PC-3 (cell line): ENCODE data around the gene TTC28. TPM values are rescaled to one million over a fixed set of nuclear protein-coding genes. Genes with fewer than 3 reads are reported as not detected.

Experiments used
- ATAC-seq: fragments of 200-7000 bp; cut with Tn5 transposase; 2 replicates; pipeline ENCODE4 v1.9.1; 2020; ENCODE audit warnings: mild to moderate bottlenecking, moderate library complexity
- BruUV-seq: library from RNA; stranded (reverse); fragments of 400-500 nt; replicated peaks from 2 replicates; lab custom pipeline; 2021; lab: Mats Ljungman, UMichigan
- CTCF ChIA-PET: fragments of 300-600 bp; sonication (Branson Sonifier 250); formaldehyde crosslinking; loops from one replicate; lab custom pipeline; 2022; ENCODE audit warnings: antibody characterized with exemption; lab: Charles Lee
- POLR2A ChIA-PET: fragments of 300-600 bp; sonication (Branson Sonifier 250); formaldehyde crosslinking; loops from one replicate; lab custom pipeline; 2022; ENCODE audit warnings: antibody characterized with exemption; ENCODE audit not compliant: unreplicated experiment; lab: Charles Lee
- DNase-seq: peaks from one replicate; pipeline ENCODE4 v3.0.0-alpha.2; 2015
- H2AFZ ChIP-seq: fragments of 300-600 bp; sonication (generic); 2 replicates; pipeline ENCODE4 v1.6.0; 2016; ENCODE audit warnings: antibody characterized with exemption, low read length
- H3F3A ChIP-seq: fragments of 300-600 bp; sonication (generic); one replicate; pipeline ENCODE4 v1.6.0; 2017; ENCODE audit warnings: antibody characterized with exemption, low read length, control low read depth, mild to moderate bottlenecking; ENCODE audit not compliant: unreplicated experiment
- H3K27ac ChIP-seq: fragments of 300-600 bp; sonication (generic); 2 replicates; pipeline ENCODE4 v1.5.1; 2016; ENCODE audit warnings: mild to moderate bottlenecking, low read length
- H3K27me3 ChIP-seq: fragments of 300-600 bp; sonication (generic); 2 replicates; pipeline ENCODE4 v1.6.1; 2016; ENCODE audit warnings: low read length, mixed read lengths
- H3K36me3 ChIP-seq: fragments of 300-600 bp; sonication (generic); 2 replicates; pipeline ENCODE4 v1.6.1; 2016; ENCODE audit warnings: low read depth, mixed run types, low read length, mixed read lengths
- H3K4me1 ChIP-seq: fragments of 300-600 bp; sonication (generic); 2 replicates; pipeline ENCODE4 v1.5.1; 2016; ENCODE audit warnings: low read length; ENCODE audit not compliant: insufficient read depth
- H3K4me2 ChIP-seq: fragments of 300-600 bp; sonication (generic); 2 replicates; pipeline ENCODE4 v1.6.0; 2016; ENCODE audit warnings: low read length
- H3K4me3 ChIP-seq: fragments of 300-600 bp; sonication (generic); 2 replicates; pipeline ENCODE4 v1.5.1; 2016; ENCODE audit warnings: mild to moderate bottlenecking, low read length, mixed read lengths
- H3K79me2 ChIP-seq: fragments of 300-600 bp; sonication (generic); 2 replicates; pipeline ENCODE4 v1.6.1; 2017; ENCODE audit warnings: low read length, mixed read lengths
- H3K9ac ChIP-seq: fragments of 300-600 bp; sonication (generic); 2 replicates; pipeline ENCODE4 v1.6.0; 2016; ENCODE audit warnings: mild to moderate bottlenecking, low read length
- H3K9me2 ChIP-seq: fragments of 300-600 bp; sonication (generic); replicated peaks from 2 replicates; pipeline ENCODE4 v1.6.1; 2016; ENCODE audit warnings: mixed run types, low read length, mixed read lengths
- H3K9me3 ChIP-seq: fragments of 300-600 bp; sonication (generic); 2 replicates; pipeline ENCODE4 v1.6.1; 2016; ENCODE audit warnings: low read length, mixed read lengths
- H4K20me1 ChIP-seq: fragments of 300-600 bp; sonication (generic); 2 replicates; pipeline ENCODE4 v1.6.1; 2016; ENCODE audit warnings: low read length, mixed read lengths
- EZH2 ChIP-seq: fragments of 300-600 bp; sonication (generic); IDR thresholded peaks from one replicate; pipeline ENCODE4 v1.6.1; 2017; ENCODE audit warnings: antibody characterized with exemption, mild to moderate bottlenecking, low read length; ENCODE audit not compliant: unreplicated experiment
- EZH2phosphoT487 ChIP-seq: fragments of 300-600 bp; sonication (generic); IDR thresholded peaks from 2 replicates; pipeline ENCODE4 v1.6.1; 2018; ENCODE audit warnings: mild to moderate bottlenecking, antibody characterized with exemption, low read length, borderline replicate concordance
- intact Hi-C: fragments of 100-400 bp; cut with micrococcal nuclease; formaldehyde crosslinking; loops from 2 replicates; pipeline ENCODE4 v1.9.0; 2023
- total RNA-seq: library from RNA; depleted of rRNA; stranded (reverse); fragments of >200 nt; gene quantifications from 2 replicates; pipeline ENCODE4 v1.2.3, GENCODE V29; 2014
- TF ChIP-seq, protein P1 (sequence below): fragments of 300-600 bp; sonication (generic); conservative IDR thresholded peaks from 2 replicates; pipeline ENCODE4 v1.5.1; 2017; ENCODE audit warnings: antibody characterized with exemption, low read depth, mild to moderate bottlenecking, low read length

TTC28 gene
- total RNA-seq, 1 experiment from 2014 or later: 6.3 TPM

DNA sequence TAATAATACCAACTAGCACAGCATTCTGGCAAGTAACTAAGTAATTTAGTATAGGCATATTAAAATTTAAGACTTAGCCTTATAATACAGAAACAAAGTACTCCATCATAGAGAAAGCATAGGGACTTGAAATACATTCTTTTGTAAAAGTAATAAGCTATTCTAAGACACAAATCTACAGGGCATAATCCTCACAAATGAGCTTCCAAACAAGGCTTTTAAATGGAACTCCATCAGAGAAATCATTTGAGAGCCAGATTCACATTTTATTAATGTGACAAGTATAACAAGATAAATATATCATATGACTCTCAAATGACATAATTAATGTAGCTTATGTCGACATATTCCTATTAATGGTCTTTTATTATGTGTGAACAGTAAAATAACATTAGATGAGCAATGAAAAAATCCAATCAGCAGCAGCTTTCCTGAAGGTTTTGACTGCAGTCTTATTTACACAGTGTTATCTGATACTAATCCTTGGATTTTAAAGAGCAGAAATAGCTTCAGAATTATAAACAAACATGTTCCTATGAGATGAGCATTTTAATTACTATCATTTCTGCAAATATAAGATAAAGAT lies 241.4 kb downstream of the TTC28 start:
- Histone ChIP-seq H3K4me2 (no peak overlapping the region), H3K9ac (no peak overlapping the region), H4K20me1 (no peaks in the 10 kb centered on the region), H3K27ac (no peak overlapping the region), H3F3A (no peaks in the 10 kb centered on the region), H3K9me3 (no peaks in the 10 kb centered on the region), H3K27me3 (no peaks in the 10 kb centered on the region), H3K36me3 (no peaks in the 10 kb centered on the region), H3K9me2 (no peaks in the 10 kb centered on the region), H3K4me3 (no peak overlapping the region), H2AFZ (no peak overlapping the region), H3K4me1 (no peaks in the 10 kb centered on the region), H3K79me2 (no peaks in the 10 kb centered on the region)
- ChIA-PET CTCF (no interaction called here), POLR2A (no interaction called here)
- BruUV-seq: no TSS peak
- intact Hi-C loops: no loop called here
- ATAC-seq (0 out of 2 replicates have a peak, but pooled peaks have one; percentile 24), DNase-seq (no peak)
- TF ChIP-seq, protein P1, sequence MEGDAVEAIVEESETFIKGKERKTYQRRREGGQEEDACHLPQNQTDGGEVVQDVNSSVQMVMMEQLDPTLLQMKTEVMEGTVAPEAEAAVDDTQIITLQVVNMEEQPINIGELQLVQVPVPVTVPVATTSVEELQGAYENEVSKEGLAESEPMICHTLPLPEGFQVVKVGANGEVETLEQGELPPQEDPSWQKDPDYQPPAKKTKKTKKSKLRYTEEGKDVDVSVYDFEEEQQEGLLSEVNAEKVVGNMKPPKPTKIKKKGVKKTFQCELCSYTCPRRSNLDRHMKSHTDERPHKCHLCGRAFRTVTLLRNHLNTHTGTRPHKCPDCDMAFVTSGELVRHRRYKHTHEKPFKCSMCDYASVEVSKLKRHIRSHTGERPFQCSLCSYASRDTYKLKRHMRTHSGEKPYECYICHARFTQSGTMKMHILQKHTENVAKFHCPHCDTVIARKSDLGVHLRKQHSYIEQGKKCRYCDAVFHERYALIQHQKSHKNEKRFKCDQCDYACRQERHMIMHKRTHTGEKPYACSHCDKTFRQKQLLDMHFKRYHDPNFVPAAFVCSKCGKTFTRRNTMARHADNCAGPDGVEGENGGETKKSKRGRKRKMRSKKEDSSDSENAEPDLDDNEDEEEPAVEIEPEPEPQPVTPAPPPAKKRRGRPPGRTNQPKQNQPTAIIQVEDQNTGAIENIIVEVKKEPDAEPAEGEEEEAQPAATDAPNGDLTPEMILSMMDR: no peak
- no peak for TF ChIP-seq EZH2phosphoT487

DNA sequence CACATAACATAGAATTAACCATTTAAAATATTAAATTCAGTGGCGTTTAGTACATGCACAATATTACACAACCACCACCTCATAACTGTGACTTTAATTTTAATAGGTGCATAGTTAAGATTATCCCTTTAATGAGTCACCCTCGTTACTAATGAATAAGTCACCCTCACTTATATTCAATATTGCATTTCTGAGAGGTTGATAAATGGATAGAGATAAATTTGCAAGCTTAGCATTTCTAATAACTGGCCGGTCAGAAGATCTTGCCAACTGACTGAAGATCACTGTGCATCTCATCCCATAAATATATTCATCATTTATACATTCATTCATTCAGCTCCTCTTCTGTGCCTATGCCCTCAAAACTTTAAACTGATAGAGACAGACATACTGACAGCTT lies 243.7 kb downstream of the TTC28 start:
- ChIA-PET POLR2A (no interaction called here), CTCF (no interaction called here)
- Histone ChIP-seq H4K20me1 (no peaks in the 10 kb centered on the region), H3K4me1 (no peaks in the 10 kb centered on the region), H3K9me3 (no peaks in the 10 kb centered on the region), H3K4me2 (no peak overlapping the region), H3K27ac (no peak overlapping the region), H3K79me2 (no peaks in the 10 kb centered on the region), H3F3A (no peaks in the 10 kb centered on the region), H3K27me3 (no peaks in the 10 kb centered on the region), H3K9ac (no peak overlapping the region), H3K4me3 (no peak overlapping the region), H3K36me3 (no peaks in the 10 kb centered on the region), H2AFZ (no peak overlapping the region), H3K9me2 (no peaks in the 10 kb centered on the region)
- DNase-seq: peak; percentile 8
- TF ChIP-seq EZH2: no peak
- TF ChIP-seq, protein P1: no peak
- intact Hi-C loops: no loop called here
- BruUV-seq: no TSS peak
- ATAC-seq: no peak

DNA sequence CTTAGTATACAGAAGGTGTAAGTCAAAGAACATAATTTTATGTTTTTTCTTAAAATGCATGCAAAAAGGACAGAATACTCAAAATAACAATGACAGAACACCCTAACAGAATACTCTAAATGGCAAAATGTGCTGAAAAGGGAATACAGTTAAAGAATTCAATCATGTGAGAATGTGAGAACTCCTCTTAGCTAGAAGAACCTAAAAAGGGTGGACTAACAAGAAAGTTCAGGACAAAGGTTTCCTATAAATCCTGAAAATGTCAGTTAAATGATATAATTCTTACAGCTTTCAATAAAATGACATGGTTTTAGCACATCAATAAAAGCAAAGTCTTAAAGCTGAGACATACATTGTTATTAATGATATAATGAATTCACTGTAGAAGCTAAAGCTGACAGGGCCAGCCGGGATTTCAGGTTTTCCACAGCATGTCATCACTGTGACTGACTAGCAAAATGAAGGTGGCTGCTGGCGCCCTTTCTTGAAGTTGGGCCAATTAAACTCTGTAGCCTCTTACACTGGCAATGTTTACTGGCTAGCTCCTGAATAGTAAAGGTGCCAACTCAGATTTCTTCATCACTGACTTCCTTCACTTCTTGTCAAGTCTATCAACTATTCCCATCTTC lies 244.4 kb downstream of the TTC28 start:
- Histone ChIP-seq H2AFZ (no peak overlapping the region), H3K27ac (no peak overlapping the region), H3K4me1 (no peaks in the 10 kb centered on the region), H3K9me3 (no peaks in the 10 kb centered on the region), H3F3A (no peaks in the 10 kb centered on the region), H3K9ac (no peak overlapping the region), H4K20me1 (no peaks in the 10 kb centered on the region), H3K79me2 (no peaks in the 10 kb centered on the region), H3K27me3 (no peaks in the 10 kb centered on the region), H3K4me3 (no peak overlapping the region), H3K36me3 (no peaks in the 10 kb centered on the region), H3K9me2 (no peaks in the 10 kb centered on the region), H3K4me2 (no peak overlapping the region)
- BruUV-seq: no TSS peak
- peak; percentile 18 for DNase-seq
- ChIA-PET CTCF (no interaction called here), POLR2A (no interaction called here)
- no peak for ATAC-seq
- intact Hi-C loops: no loop called here
- no peak for TF ChIP-seq EZH2phosphoT487
- no peak for TF ChIP-seq EZH2
- TF ChIP-seq, protein P1: no peak
